ENCODE results near the gene ENAH.
"Not testable (repeated sequence)": the region's sequence is repeated elsewhere in the genome, so short reads cannot be mapped to it uniquely, and the experiment has no call there.

ENAH gene

GRCh38 chr1:225474986-225475820 is 177.7 kb downstream of the ENAH start:
- no peak overlapping the region for H3K4me3 ChIP-seq (ENCODE audit: low read depth, low read length)
- no peak for DNase-seq (ENCODE audit: low read depth)
- peak; percentile 100 for TF ChIP-seq CTCF (IDR thresholded peaks at IDR 0.05; ENCODE audit: control insufficient read depth, extremely low read depth, insufficient read depth)

- no peak for TF ChIP-seq CTCF (IDR thresholded peaks at IDR 0.05; ENCODE audit: control insufficient read depth, extremely low read depth, insufficient read depth)
- no peak overlapping the region for H3K4me3 ChIP-seq (ENCODE audit: low read depth, low read length)
- no peak for DNase-seq (ENCODE audit: low read depth)
These were observed 178.4 kb downstream of the ENAH start for GRCh38 chr1:225474439-225474985.

GRCh38 chr1:225473676-225474438 is 179.1 kb downstream of the ENAH start:
- DNase-seq (ENCODE audit: low read depth); H3K4me3 ChIP-seq (ENCODE audit: low read depth, low read length): not testable (repeated sequence)

- not testable (repeated sequence) for H3K4me3 ChIP-seq (ENCODE audit: low read depth, low read length); DNase-seq (ENCODE audit: low read depth)
These were observed 179.7 kb downstream of the ENAH start for GRCh38 chr1:225473266-225473665.

- no peak for TF ChIP-seq CTCF (IDR thresholded peaks at IDR 0.05; ENCODE audit: control insufficient read depth, extremely low read depth, insufficient read depth)
- H3K4me3 ChIP-seq (ENCODE audit: low read depth, low read length), result no peak overlapping the region
- no peak for DNase-seq (ENCODE audit: low read depth)
These were observed 181.2 kb downstream of the ENAH start for GRCh38 chr1:225471453-225472301.

GRCh38 chr1:225471109-225471452 is 181.8 kb downstream of the ENAH start:
- TF ChIP-seq CTCF (IDR thresholded peaks at IDR 0.05; ENCODE audit: control insufficient read depth, extremely low read depth, insufficient read depth), result no peak
- H3K4me3 ChIP-seq (ENCODE audit: low read depth, low read length), result no peak overlapping the region
- DNase-seq (ENCODE audit: low read depth), result no peak

GRCh38 chr1:225470211-225471108 is 182.5 kb downstream of the ENAH start:
- H3K4me3 ChIP-seq (ENCODE audit: low read depth, low read length), result no peak overlapping the region
- no peak for TF ChIP-seq CTCF (IDR thresholded peaks at IDR 0.05; ENCODE audit: control insufficient read depth, extremely low read depth, insufficient read depth)
- no peak for DNase-seq (ENCODE audit: low read depth)

All from LNCaP clone FGC (cell line).